ENCODE results near the gene RGS19. TPM values are rescaled to one million over a fixed set of nuclear protein-coding genes. Genes with fewer than 3 reads are reported as not detected.

RGS19 gene
- polyA plus RNA-seq, 1 of the 3 experiments (the other 2 are of a cell fraction) = 20.5 TPM

- 78% methylated on average over 3 of the region's 5 CpGs for WGBS (ENCODE audit: low lambda C conversion rate)
- H3K27ac ChIP-seq (ENCODE audit: low read depth in 2 of 2, low read length in 1 of 2) = peak overlapping the region; percentile 59 to 83; a peak in 2 of 4 replicates
- no peaks in the 10 kb centered on the region for H3K9me3 ChIP-seq
- peak overlapping the region; percentile 91 to 93 for H3K4me3 ChIP-seq (ENCODE audit: low read depth in 2 of 2, low read length in 1 of 2)
- H3K4me2 ChIP-seq = peak overlapping the region; percentile 98
- H3K36me3 ChIP-seq (replicated peaks in 1 of 2; ENCODE audit: control insufficient read depth in 1 of 2, insufficient read depth in 2 of 2, low read length in 1 of 2) = no peaks in the 10 kb centered on the region
- H3K27me3 ChIP-seq (ENCODE audit: insufficient read depth) = no peaks in the 10 kb centered on the region
- no peak for DNase-seq
- H3K9me2 ChIP-seq = no peaks in the 10 kb centered on the region
- peak overlapping the region; percentile 85; the same call in 1 of the 2 replicates for H2AFZ ChIP-seq (ENCODE audit: low read depth)
- peaks cover 4% of the 10 kb centered on the region for H3F3A ChIP-seq (replicated peaks; ENCODE audit: insufficient read depth)
- H3K4me1 ChIP-seq (ENCODE audit: control insufficient read depth in 1 of 2, insufficient read depth in 2 of 2, low read depth in 1 of 2, low read length in 1 of 2) = peaks cover 14 to 20% of the 10 kb centered on the region in 2 experiments; a peak in 2 of 4 replicates
- TF ChIP-seq MXI1 (IDR thresholded peaks at IDR 0.05; ENCODE audit: low read depth, low read length) (no peak), RXRA (IDR thresholded peaks at IDR 0.05; ENCODE audit: borderline replicate concordance, low read depth) (no peak), MEF2A (IDR thresholded peaks at IDR 0.05; ENCODE audit: borderline replicate concordance, low read depth) (no peak), NFIC (IDR thresholded peaks at IDR 0.05; ENCODE audit: borderline replicate concordance) (no peak), MAX (IDR thresholded peaks at IDR 0.05; ENCODE audit: low read depth) (no peak), TCF12 (IDR thresholded peaks at IDR 0.05) (no peak)
- ChIA-PET POLR2A (interaction anchor here (0.6 to 1.5 kb wide), 7 partner anchors 9 to 84 kb away, joined by 3 to 4 read pairs (median 3); partner anchors contain the start of genes OPRL1, PRPF6 and RGS19), CTCF (interaction anchor here (1.0 to 2.5 kb wide), 8 partner anchors 10 to 82 kb away, joined by 3 to 12 read pairs (median 7); partner anchors contain the start of gene LKAAEAR1)
- peak overlapping the region; percentile 90 for H3K9ac ChIP-seq
- H3K79me2 ChIP-seq (ENCODE audit: insufficient read depth) = peaks cover 15% of the 10 kb centered on the region; the same call in 1 of the 2 replicates
- no peaks in the 10 kb centered on the region for H4K20me1 ChIP-seq (ENCODE audit: insufficient read depth)
These were observed 17.1 kb downstream of the RGS19 start for GRCh38 chr20:64062276-64062595.

DNA sequence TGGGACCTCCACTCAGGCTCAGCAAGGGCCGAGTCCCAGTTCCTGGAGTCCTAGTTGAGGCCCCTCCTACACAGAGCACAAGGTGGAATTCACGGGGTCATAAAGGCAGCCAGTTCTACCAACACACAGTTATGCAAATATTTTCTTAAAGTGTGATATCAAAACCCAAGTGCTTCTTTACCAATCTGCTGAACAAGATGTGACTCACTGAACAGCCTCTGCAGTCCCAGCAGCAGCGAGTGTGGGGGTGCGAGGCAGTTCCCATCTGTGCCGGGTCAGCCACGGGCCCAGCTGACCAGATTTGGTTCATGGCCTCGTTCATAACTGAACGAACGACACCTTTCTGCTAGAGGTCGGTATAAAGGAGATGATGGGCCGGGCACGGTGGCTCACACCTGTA is 20.8 kb downstream of the RGS19 start:
- no peaks in the 10 kb centered on the region for H3F3A ChIP-seq (replicated peaks; ENCODE audit: insufficient read depth)
- 69% methylated on average over 11 of the region's 12 CpGs for WGBS (ENCODE audit: low lambda C conversion rate)
- CTCF ChIA-PET = interaction anchor here (2.6 to 4.6 kb wide), 5 partner anchors 11 to 78 kb away, joined by 8 to 61 read pairs (median 21); partner anchors contain the start of genes LKAAEAR1, PRPF6 and SAMD10
- peaks cover 6% of the 10 kb centered on the region; the same call in 1 of the 2 replicates for H3K79me2 ChIP-seq (ENCODE audit: insufficient read depth)
- peaks cover 6 to 16% of the 10 kb centered on the region in 2 experiments; a peak in 1 of 4 replicates for H3K4me1 ChIP-seq (ENCODE audit: control insufficient read depth in 1 of 2, insufficient read depth in 2 of 2, low read depth in 1 of 2, low read length in 1 of 2)
- H3K9me2 ChIP-seq = no peaks in the 10 kb centered on the region
- no peak overlapping the region for H2AFZ ChIP-seq (ENCODE audit: low read depth)
- TF ChIP-seq EP300 (IDR thresholded peaks at IDR 0.05; ENCODE audit: borderline replicate concordance in 1 of 2, low read depth in 1 of 2, low read length in 1 of 2) (no peak), MEF2A (IDR thresholded peaks at IDR 0.05; ENCODE audit: borderline replicate concordance, low read depth) (no peak), ZBTB33 (IDR thresholded peaks at IDR 0.05; ENCODE audit: borderline replicate concordance, low read depth) (no peak), USF1 (IDR thresholded peaks at IDR 0.05; ENCODE audit: borderline replicate concordance, low read depth) (no peak), RFX5 (IDR thresholded peaks at IDR 0.05; ENCODE audit: low read length) (no peak)
- TF ChIP-seq, protein P1, sequence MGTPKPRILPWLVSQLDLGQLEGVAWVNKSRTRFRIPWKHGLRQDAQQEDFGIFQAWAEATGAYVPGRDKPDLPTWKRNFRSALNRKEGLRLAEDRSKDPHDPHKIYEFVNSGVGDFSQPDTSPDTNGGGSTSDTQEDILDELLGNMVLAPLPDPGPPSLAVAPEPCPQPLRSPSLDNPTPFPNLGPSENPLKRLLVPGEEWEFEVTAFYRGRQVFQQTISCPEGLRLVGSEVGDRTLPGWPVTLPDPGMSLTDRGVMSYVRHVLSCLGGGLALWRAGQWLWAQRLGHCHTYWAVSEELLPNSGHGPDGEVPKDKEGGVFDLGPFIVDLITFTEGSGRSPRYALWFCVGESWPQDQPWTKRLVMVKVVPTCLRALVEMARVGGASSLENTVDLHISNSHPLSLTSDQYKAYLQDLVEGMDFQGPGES (IDR thresholded peaks at IDR 0.05; ENCODE audit: low read depth, low read length) = no peak
- POLR2A ChIA-PET = no interaction called here
- no peaks in the 10 kb centered on the region for H3K36me3 ChIP-seq (replicated peaks in 1 of 2; ENCODE audit: control insufficient read depth in 1 of 2, insufficient read depth in 2 of 2, low read length in 1 of 2)
- H3K27ac ChIP-seq (ENCODE audit: low read depth in 2 of 2, low read length in 1 of 2) = no peak overlapping the region
- H3K9ac ChIP-seq = no peak overlapping the region
- no peaks in the 10 kb centered on the region for H3K27me3 ChIP-seq (ENCODE audit: insufficient read depth)
- no peak overlapping the region for H3K4me2 ChIP-seq
- H3K9me3 ChIP-seq = no peaks in the 10 kb centered on the region
- no peaks in the 10 kb centered on the region for H4K20me1 ChIP-seq (ENCODE audit: insufficient read depth)
- H3K4me3 ChIP-seq (ENCODE audit: low read depth in 2 of 2, low read length in 1 of 2) = no peak overlapping the region
- no peak for DNase-seq

Measured in SK-N-SH (cell line).